BJ (cell line): ENCODE results near the gene OR12D1. TPM values are rescaled to one million over a fixed set of nuclear protein-coding genes. Genes with fewer than 3 reads are reported as not detected.
"Not testable (repeated sequence)": the region's sequence is repeated elsewhere in the genome, so short reads cannot be mapped to it uniquely, and the experiment has no call there.

Experiments
- CTCF ChIA-PET: fragments of 350-600 bp; formaldehyde crosslinking; extraction: SDS; loops from one replicate; lab custom pipeline; 2021; ENCODE audit warnings: antibody characterized with exemption, inconsistent platforms; lab: Yijun Ruan, JAX
- POLR2A ChIA-PET: fragments of 300-600 bp; sonication (Branson Sonifier 250); formaldehyde crosslinking; extraction: SDS; loops from one replicate; lab custom pipeline; 2021; ENCODE audit warnings: antibody characterized with exemption; lab: Charles Lee
- DNase-seq: peaks from one replicate; pipeline ENCODE4 v3.0.0-alpha.2; 2011; ENCODE audit warnings: low read depth
- H3K27me3 ChIP-seq: 2 replicates; pipeline ENCODE4 v1.6.0; 2011; ENCODE audit warnings: low read length; ENCODE audit not compliant: control insufficient read depth, insufficient read depth
- H3K36me3 ChIP-seq: 2 replicates; pipeline ENCODE4 v1.5.1; 2011; ENCODE audit warnings: low read length; ENCODE audit not compliant: control insufficient read depth, insufficient read depth
- H3K4me3 ChIP-seq: 2 replicates; pipeline ENCODE4 v1.5.1; 2011; ENCODE audit warnings: low read depth, mild to moderate bottlenecking, control low read depth, low read length
- polyA plus RNA-seq: library from polyadenylated mRNA; depleted of rRNA; stranded (reverse); fragments of >200 nt; gene quantifications from 2 replicates; pipeline ENCODE4 v1.2.3, GENCODE V29; 2011
- TF ChIP-seq, protein P1 (sequence below): IDR thresholded peaks from 2 replicates; pipeline ENCODE4 v1.5.1; 2011; ENCODE audit warnings: low read depth, mild to moderate bottlenecking, control low read depth, inconsistent platforms, low read length, moderate library complexity; ENCODE audit not compliant: insufficient read depth

OR12D1 gene
- polyA plus RNA-seq, 1 experiment = not detected

DNA sequence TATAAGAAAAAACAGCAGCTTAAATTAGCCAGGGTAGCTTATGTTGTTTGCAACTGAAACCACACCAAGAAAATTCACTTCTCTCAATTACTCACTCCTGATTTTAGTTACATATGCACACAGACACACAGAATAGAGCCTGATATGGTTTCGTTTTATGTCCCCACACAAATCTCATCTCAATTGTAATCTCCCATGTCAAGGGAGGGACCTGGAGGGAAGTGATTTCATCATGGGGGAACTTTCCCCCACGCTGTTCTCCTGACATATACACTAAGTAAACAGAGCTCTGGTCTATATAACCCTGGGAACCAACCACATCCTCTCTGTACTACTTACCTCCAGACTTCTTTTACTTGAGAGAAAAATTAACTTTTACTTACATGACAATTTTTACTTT lies 9.8 kb downstream of the OR12D1 start:
- Histone ChIP-seq H3K4me3 (no peak overlapping the region), H3K36me3 (no peaks in the 10 kb centered on the region), H3K27me3 (no peaks in the 10 kb centered on the region)
- ChIA-PET CTCF (no interaction called here), POLR2A (no interaction called here)
- TF ChIP-seq, protein P1, sequence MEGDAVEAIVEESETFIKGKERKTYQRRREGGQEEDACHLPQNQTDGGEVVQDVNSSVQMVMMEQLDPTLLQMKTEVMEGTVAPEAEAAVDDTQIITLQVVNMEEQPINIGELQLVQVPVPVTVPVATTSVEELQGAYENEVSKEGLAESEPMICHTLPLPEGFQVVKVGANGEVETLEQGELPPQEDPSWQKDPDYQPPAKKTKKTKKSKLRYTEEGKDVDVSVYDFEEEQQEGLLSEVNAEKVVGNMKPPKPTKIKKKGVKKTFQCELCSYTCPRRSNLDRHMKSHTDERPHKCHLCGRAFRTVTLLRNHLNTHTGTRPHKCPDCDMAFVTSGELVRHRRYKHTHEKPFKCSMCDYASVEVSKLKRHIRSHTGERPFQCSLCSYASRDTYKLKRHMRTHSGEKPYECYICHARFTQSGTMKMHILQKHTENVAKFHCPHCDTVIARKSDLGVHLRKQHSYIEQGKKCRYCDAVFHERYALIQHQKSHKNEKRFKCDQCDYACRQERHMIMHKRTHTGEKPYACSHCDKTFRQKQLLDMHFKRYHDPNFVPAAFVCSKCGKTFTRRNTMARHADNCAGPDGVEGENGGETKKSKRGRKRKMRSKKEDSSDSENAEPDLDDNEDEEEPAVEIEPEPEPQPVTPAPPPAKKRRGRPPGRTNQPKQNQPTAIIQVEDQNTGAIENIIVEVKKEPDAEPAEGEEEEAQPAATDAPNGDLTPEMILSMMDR = no peak
- DNase-seq = no peak

GRCh38 chr6:29425075-29425474 lies 10.3 kb downstream of the OR12D1 start:
- TF ChIP-seq, protein P1 = no peak
- no peaks in the 10 kb centered on the region for H3K36me3 ChIP-seq
- POLR2A ChIA-PET = no interaction called here
- no peaks in the 10 kb centered on the region for H3K27me3 ChIP-seq
- no peak overlapping the region for H3K4me3 ChIP-seq
- CTCF ChIA-PET = no interaction called here
- no peak for DNase-seq

DNA sequence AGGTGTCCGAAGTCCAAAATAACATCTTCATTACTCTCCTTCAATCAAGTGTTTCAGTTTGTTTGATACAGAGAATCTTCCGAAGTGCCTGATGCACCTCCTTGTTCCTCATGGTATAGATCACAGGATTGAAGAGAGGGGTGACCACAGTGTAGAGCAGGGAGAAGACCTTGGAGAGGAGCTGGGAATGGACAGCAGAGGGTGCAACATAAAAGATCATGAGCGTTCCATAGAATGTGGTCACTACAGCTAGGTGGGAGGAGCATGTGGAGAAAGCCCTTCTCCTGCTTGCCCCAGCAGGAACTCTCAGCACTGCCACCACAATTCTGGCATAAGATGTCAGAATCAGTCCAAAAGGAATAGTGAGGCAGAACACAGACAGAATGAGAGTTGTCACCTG lies 11.9 kb downstream of the OR12D1 start:
- Histone ChIP-seq H3K27me3 (no peaks in the 10 kb centered on the region), H3K4me3 (no peak overlapping the region), H3K36me3 (no peaks in the 10 kb centered on the region)
- no peak for DNase-seq
- CTCF ChIA-PET = interaction anchor here (0.5 kb wide), 1 partner anchor 75 kb away, joined by 3 read pairs; no protein-coding TSS in a partner anchor
- TF ChIP-seq, protein P1 = no peak
- POLR2A ChIA-PET = no interaction called here

DNA sequence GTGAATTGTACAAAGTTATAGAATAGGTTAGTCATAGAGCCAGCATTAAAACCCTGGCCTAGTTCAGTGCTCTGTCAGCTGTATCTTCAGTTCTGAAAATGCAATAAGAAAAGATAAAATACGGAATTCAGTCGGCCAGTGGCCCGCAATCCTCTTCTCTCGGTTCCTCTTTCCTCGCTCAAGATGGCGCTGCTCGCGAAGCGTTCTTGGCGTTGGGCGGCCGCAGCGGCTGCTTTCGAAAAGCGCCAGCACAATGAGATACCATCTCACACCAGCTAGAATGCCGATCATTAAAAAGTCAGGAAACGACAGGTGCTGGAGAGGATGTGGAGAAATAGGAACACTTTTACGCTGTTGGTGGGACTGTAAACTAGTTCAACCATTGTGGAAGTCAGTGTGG lies 22.0 kb downstream of the OR12D1 start:
- CTCF ChIA-PET, DNase-seq, H3K4me3 ChIP-seq, POLR2A ChIA-PET, H3K36me3 ChIP-seq, H3K27me3 ChIP-seq: not testable (repeated sequence)

- Histone ChIP-seq H3K27me3 (no peaks in the 10 kb centered on the region), H3K36me3 (no peaks in the 10 kb centered on the region), H3K4me3 (no peak within 1 kb of the TSS)
- ChIA-PET CTCF (no interaction called here), POLR2A (no interaction called here)
- TF ChIP-seq, protein P1 = no peak
- DNase-seq = no peak
Measured at GRCh38 chr6:29439006-29439405, 24.3 kb downstream of the OR12D1 start, which contains the start of gene OR10C1. TSS of gene OR10C1 (plus strand) at chr6:29439306. CDS start at chr6:29440016, 710 bp downstream.

GRCh38 chr6:29442719-29443118 lies 28.0 kb downstream of the OR12D1 start:
- TF ChIP-seq, protein P1 = no peak
- Histone ChIP-seq H3K4me3 (no peak overlapping the region), H3K36me3 (no peaks in the 10 kb centered on the region), H3K27me3 (no peaks in the 10 kb centered on the region)
- POLR2A ChIA-PET = no interaction called here
- no peak for DNase-seq
- CTCF ChIA-PET = no interaction called here

DNA sequence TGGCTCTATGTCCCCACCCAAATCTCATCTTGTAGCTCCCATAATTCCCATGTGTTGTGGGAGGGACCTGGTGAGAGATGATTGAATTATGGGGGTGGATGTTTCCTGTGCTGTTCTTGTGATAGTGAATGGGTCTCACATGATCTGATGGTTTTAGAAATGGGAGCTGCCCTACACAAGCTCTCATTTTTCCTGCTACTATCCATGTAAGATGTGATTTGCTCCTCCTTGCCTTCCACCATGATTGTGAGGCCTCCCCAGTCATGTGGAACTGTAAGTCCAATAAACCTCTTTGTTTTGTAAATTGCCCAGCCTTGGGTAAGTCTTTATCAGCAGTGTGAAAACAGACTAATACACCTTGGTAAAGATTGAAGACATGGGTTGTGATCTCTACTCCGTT lies 29.3 kb downstream of the OR12D1 start:
- H3K36me3 ChIP-seq, CTCF ChIA-PET, DNase-seq: not testable (repeated sequence)

More for the DNA sequence above, 29.3 kb downstream of the OR12D1 start:
- POLR2A ChIA-PET, H3K27me3 ChIP-seq, H3K4me3 ChIP-seq: not testable (repeated sequence)
